GM12873 (cell line): ENCODE data around the gene F2RL1.

ENCODE experiments used
- CTCF ChIP-seq: IDR thresholded peaks from 2 replicates; pipeline ENCODE4 v1.5.1; 2012; ENCODE audit warnings: low read depth, mild to moderate bottlenecking, moderate library complexity, low read length, control low read depth; ENCODE audit not compliant: insufficient read depth; ENCODE audit errors: missing control alignments

Gene F2RL1

DNA sequence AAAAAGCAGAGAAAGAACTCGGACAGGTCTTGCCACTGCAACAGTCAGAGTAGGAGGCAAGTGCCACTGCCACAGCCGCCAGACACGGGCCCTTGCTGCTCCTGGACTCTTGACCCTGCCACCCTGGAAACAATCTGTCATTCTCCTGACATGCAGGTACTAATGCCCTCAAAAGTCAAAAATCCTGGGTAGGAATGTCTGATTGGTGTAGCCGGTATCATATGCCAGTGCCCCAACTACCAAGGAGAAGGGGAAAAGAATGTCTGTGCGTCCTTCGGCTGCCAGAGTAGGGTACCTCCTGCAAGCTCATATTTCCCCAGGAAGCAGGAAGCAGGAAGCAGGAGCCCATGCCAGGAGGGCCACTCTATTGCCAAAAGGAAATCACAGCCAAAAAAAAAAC, 30.5 kb upstream of the F2RL1 start:
- TF ChIP-seq CTCF: no peak

GRCh38 chr5:76789991-76790581, 28.7 kb upstream of the F2RL1 start:
- TF ChIP-seq CTCF: no peak

GRCh38 chr5:76790632-76791290, 28.1 kb upstream of the F2RL1 start:
- TF ChIP-seq CTCF: no peak

GRCh38 chr5:76791461-76791860, 27.4 kb upstream of the F2RL1 start:
- no peak for TF ChIP-seq CTCF

GRCh38 chr5:76794871-76795270, 24.0 kb upstream of the F2RL1 start:
- TF ChIP-seq CTCF: no peak

GRCh38 chr5:76799588-76799987, 19.2 kb upstream of the F2RL1 start:
- TF ChIP-seq CTCF: no peak

DNA sequence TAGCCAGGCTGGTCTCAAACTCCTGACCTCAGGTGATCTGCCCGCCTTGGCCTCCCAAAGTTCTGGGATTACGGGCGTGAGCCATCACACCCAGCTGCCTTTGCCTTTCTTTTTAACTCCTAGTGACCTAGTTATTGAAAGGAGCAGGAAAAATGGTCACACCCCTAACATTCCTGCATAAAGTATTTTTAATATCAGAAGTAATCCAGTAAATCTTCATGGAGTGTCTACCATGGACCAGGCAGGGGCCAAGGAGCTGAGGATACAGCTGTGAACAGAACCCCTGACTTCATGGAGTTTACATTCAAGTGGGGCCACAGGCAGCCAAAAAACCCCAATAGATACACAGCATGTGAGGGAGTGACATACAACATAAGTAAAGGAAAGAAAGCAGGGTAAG, 18.3 kb upstream of the F2RL1 start:
- TF ChIP-seq CTCF: no peak
